ENCODE data around the gene AOC2.

The AOC2 gene

GRCh38 chr17:42832213-42832933 lies 12.0 kb upstream of the AOC2 start:
- H3K4me3 ChIP-seq (ENCODE audit: low read depth in 1 of 2, low read length in 2 of 2) = peak overlapping the region; percentile 96 to 97
- H3K27ac ChIP-seq (ENCODE audit: low read depth, low read length) = peak overlapping the region; percentile 53
- H3K9me3 ChIP-seq (ENCODE audit: control insufficient read depth in 1 of 2, low read length in 2 of 2) = no peaks in the 10 kb centered on the region
- peaks cover 18 to 20% of the 10 kb centered on the region in 2 donors for H3K4me1 ChIP-seq (ENCODE audit: control insufficient read depth in 1 of 2, insufficient read depth in 2 of 2, low read length in 2 of 2)
- no peaks in the 10 kb centered on the region for H3K27me3 ChIP-seq (ENCODE audit: control insufficient read depth in 1 of 2, insufficient read depth in 2 of 2, low read length in 2 of 2)
- H3K9ac ChIP-seq (ENCODE audit: low read depth in 1 of 2, low read length in 2 of 2) = peak overlapping the region; percentile 84 to 88
- H3K36me3 ChIP-seq (ENCODE audit: control insufficient read depth in 1 of 2, insufficient read depth in 2 of 2, low read length in 2 of 2) = peaks cover 0 to 18% of the 10 kb centered on the region in 2 donors

DNA sequence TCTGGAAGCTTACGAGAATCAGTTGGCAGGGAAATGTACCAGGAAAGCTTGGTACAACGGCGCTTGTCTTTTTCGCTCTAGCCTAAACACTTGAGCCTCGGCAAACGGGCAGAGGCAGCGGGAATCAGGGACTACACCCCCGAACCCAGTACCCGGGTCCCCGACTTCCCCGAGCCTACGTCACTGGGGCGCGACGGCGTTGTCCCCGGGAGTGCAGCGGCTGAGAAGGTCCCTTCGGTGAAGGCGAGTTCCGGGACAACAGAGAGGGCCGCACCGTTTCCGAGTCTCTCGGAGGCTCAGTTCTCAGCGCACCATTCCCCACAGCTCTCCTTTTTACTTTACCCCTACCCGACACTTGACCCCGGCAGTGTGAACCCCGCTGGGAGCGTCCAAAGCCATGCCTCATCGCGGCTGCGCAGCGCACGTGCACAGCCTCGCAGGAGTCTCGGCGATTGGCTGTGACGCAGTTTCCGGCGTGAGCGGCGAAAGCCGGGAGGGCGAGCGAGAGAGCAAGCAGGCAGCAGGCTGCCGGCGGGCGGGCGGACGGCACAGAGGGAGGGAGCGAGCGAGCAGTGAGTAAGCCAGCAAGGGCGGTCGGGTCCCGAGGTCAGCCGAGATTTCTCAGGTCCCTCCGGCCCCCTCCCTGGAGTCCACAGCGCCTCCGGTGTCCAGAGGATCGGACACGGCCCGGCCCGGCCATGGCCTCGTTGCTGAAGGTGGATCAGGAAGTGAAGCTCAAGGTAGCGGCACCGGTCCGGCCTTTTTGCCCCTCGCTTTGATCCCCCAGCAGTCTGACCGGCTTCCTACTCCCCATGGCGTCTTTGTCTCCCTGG lies 11.2 kb upstream of the AOC2 start, which contains the start of gene PSME3:
TSS of gene PSME3 (plus strand) at position 464 of the 833 bp plus-strand sequence. CDS start at position 699, 235 bp downstream.
- H3K27me3 ChIP-seq (ENCODE audit: control insufficient read depth in 1 of 2, insufficient read depth in 2 of 2, low read length in 2 of 2) = no peaks in the 10 kb centered on the region
- peaks cover 7 to 26% of the 10 kb centered on the region in 2 donors for H3K36me3 ChIP-seq (ENCODE audit: control insufficient read depth in 1 of 2, insufficient read depth in 2 of 2, low read length in 2 of 2)
- H3K9ac ChIP-seq (ENCODE audit: low read depth in 1 of 2, low read length in 2 of 2) = peak within 1 kb of the TSS; percentile 84 to 88
- H3K9me3 ChIP-seq (ENCODE audit: control insufficient read depth in 1 of 2, low read length in 2 of 2) = no peaks in the 10 kb centered on the region
- H3K4me1 ChIP-seq (ENCODE audit: control insufficient read depth in 1 of 2, insufficient read depth in 2 of 2, low read length in 2 of 2) = peaks cover 18 to 20% of the 10 kb centered on the region in 2 donors
- H3K4me3 ChIP-seq (ENCODE audit: low read depth in 1 of 2, low read length in 2 of 2) = peak within 1 kb of the TSS; percentile 96 to 97
- H3K27ac ChIP-seq (ENCODE audit: low read depth, low read length) = peak within 1 kb of the TSS; percentile 53

DNA sequence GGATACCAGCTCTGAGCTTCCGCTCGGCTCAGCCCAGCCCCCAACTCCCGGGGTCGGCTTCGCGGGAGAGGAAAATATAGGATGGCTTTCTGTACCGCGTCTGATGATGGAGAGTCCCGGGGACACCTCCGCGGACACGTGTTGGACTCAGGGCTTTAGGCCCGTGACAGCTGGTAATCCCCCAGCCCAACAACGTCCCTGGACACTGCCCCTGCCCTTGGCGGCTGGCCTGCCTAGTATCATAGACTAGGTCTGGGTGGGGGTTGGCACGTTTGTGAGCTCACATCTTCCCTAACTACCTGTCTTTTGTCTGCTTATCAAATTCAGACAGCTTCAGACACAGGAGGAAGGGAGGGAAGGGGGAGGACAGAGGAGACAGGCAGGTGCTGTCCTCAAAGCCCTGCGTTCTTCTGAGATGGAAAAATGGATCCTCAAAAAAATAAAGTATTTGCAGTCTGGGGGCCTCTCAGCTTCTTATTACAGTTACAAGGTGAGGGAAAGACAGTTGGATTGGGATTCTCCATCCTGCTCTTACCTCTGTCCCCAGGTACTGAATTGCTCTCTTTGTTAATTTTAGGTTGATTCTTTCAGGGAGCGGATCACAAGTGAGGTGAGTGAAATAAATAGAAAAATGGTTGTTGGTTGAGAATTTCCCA lies 10.5 kb upstream of the AOC2 start:
- H3K27me3 ChIP-seq (ENCODE audit: control insufficient read depth in 1 of 2, insufficient read depth in 2 of 2, low read length in 2 of 2) = no peaks in the 10 kb centered on the region
- H3K9ac ChIP-seq (ENCODE audit: low read depth in 1 of 2, low read length in 2 of 2) = peak overlapping the region; percentile 84 to 88
- no peaks in the 10 kb centered on the region for H3K9me3 ChIP-seq (ENCODE audit: control insufficient read depth in 1 of 2, low read length in 2 of 2)
- peaks cover 13 to 33% of the 10 kb centered on the region in 2 donors for H3K36me3 ChIP-seq (ENCODE audit: control insufficient read depth in 1 of 2, insufficient read depth in 2 of 2, low read length in 2 of 2)
- H3K4me3 ChIP-seq (ENCODE audit: low read depth in 1 of 2, low read length in 2 of 2) = peak overlapping the region; percentile 96 to 97
- H3K27ac ChIP-seq (ENCODE audit: low read depth, low read length) = no peak overlapping the region
- H3K4me1 ChIP-seq (ENCODE audit: control insufficient read depth in 1 of 2, insufficient read depth in 2 of 2, low read length in 2 of 2) = peaks cover 18 to 20% of the 10 kb centered on the region in 2 donors

GRCh38 chr17:42835732-42836131 lies 8.6 kb upstream of the AOC2 start:
- H3K4me3 ChIP-seq (ENCODE audit: low read depth in 1 of 2, low read length in 2 of 2) = no peak overlapping the region
- no peaks in the 10 kb centered on the region for H3K9me3 ChIP-seq (ENCODE audit: control insufficient read depth in 1 of 2, low read length in 2 of 2)
- peaks cover 18 to 43% of the 10 kb centered on the region in 2 donors for H3K36me3 ChIP-seq (ENCODE audit: control insufficient read depth in 1 of 2, insufficient read depth in 2 of 2, low read length in 2 of 2)
- H3K9ac ChIP-seq (ENCODE audit: low read depth in 1 of 2, low read length in 2 of 2) = no peak overlapping the region
- peaks cover 18 to 20% of the 10 kb centered on the region in 2 donors for H3K4me1 ChIP-seq (ENCODE audit: control insufficient read depth in 1 of 2, insufficient read depth in 2 of 2, low read length in 2 of 2)
- H3K27me3 ChIP-seq (ENCODE audit: control insufficient read depth in 1 of 2, insufficient read depth in 2 of 2, low read length in 2 of 2) = no peaks in the 10 kb centered on the region
- no peak overlapping the region for H3K27ac ChIP-seq (ENCODE audit: low read depth, low read length)

GRCh38 chr17:42841975-42842685 lies 2.2 kb upstream of the AOC2 start:
- no peak overlapping the region for H3K4me3 ChIP-seq (ENCODE audit: low read depth in 1 of 2, low read length in 2 of 2)
- peaks cover 56 to 75% of the 10 kb centered on the region in 2 donors for H3K36me3 ChIP-seq (ENCODE audit: control insufficient read depth in 1 of 2, insufficient read depth in 2 of 2, low read length in 2 of 2)
- H3K27me3 ChIP-seq (ENCODE audit: control insufficient read depth in 1 of 2, insufficient read depth in 2 of 2, low read length in 2 of 2) = no peaks in the 10 kb centered on the region
- H3K4me1 ChIP-seq (ENCODE audit: control insufficient read depth in 1 of 2, insufficient read depth in 2 of 2, low read length in 2 of 2) = no peaks in the 10 kb centered on the region
- no peaks in the 10 kb centered on the region for H3K9me3 ChIP-seq (ENCODE audit: control insufficient read depth in 1 of 2, low read length in 2 of 2)
- no peak overlapping the region for H3K27ac ChIP-seq (ENCODE audit: low read depth, low read length)
- no peak overlapping the region for H3K9ac ChIP-seq (ENCODE audit: low read depth in 1 of 2, low read length in 2 of 2)

DNA sequence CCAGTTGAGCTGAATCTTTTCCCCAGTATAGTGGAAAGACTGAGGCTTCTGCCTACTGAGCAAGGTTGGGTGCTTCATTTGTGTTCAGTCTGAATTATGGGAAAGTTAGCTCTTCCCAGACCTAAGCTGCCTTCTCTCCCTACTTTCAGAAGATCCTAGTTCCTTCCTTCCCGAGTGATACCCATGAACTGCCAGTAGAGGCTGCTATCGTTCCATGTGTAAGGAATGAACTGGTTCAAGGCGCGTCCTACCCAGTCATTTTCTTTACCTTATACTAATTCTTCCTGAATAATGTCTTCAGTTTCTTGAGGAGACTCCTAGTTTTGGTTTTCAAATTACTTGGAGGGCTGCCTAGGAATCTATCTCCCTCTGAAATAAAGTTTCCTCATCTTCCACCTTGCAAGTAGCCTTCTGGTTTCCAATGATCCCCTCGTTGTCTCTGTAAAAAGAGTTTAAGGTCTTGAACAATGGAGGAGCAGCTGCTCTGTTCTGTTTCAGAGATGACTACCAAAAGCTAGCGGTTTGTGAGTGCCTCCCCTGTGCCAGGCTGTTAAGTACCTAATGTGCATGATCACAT lies 934 bp upstream of the AOC2 start:
- Histone ChIP-seq H3K27me3 (ENCODE audit: control insufficient read depth in 1 of 2, insufficient read depth in 2 of 2, low read length in 2 of 2) (no peaks in the 10 kb centered on the region), H3K4me1 (ENCODE audit: control insufficient read depth in 1 of 2, insufficient read depth in 2 of 2, low read length in 2 of 2) (no peaks in the 10 kb centered on the region), H3K9ac (ENCODE audit: low read depth in 1 of 2, low read length in 2 of 2) (no peak overlapping the region), H3K9me3 (ENCODE audit: control insufficient read depth in 1 of 2, low read length in 2 of 2) (no peaks in the 10 kb centered on the region), H3K27ac (ENCODE audit: low read depth, low read length) (no peak overlapping the region), H3K4me3 (ENCODE audit: low read depth in 1 of 2, low read length in 2 of 2) (no peak overlapping the region), H3K36me3 (ENCODE audit: control insufficient read depth in 1 of 2, insufficient read depth in 2 of 2, low read length in 2 of 2) (peaks cover 48 to 62% of the 10 kb centered on the region in 2 donors)

- Histone ChIP-seq H3K9me3 (ENCODE audit: control insufficient read depth in 1 of 2, low read length in 2 of 2) (no peaks in the 10 kb centered on the region), H3K27ac (ENCODE audit: low read depth, low read length) (no peak overlapping the region), H3K4me3 (ENCODE audit: low read depth in 1 of 2, low read length in 2 of 2) (no peak overlapping the region), H3K9ac (ENCODE audit: low read depth in 1 of 2, low read length in 2 of 2) (no peak overlapping the region), H3K27me3 (ENCODE audit: control insufficient read depth in 1 of 2, insufficient read depth in 2 of 2, low read length in 2 of 2) (no peaks in the 10 kb centered on the region), H3K4me1 (ENCODE audit: control insufficient read depth in 1 of 2, insufficient read depth in 2 of 2, low read length in 2 of 2) (peaks cover 6 to 8% of the 10 kb centered on the region in 2 donors), H3K36me3 (ENCODE audit: control insufficient read depth in 1 of 2, insufficient read depth in 2 of 2, low read length in 2 of 2) (peaks cover 37 to 49% of the 10 kb centered on the region in 2 donors)
Measured at GRCh38 chr17:42844761-42845555, 578 bp downstream of the AOC2 start.

DNA sequence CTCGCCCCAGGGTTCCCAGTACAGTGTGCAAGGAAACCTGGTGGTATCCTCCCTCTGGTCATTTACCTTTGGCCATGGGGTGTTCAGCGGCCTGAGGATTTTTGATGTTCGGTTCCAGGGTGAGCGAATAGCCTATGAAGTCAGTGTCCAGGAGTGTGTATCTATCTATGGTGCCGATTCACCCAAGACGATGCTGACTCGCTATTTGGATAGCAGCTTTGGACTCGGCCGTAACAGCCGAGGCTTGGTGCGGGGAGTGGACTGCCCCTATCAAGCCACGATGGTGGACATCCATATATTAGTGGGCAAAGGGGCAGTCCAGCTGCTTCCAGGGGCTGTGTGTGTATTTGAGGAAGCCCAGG lies 1.2 kb downstream of the AOC2 start:
- Histone ChIP-seq H3K4me1 (ENCODE audit: control insufficient read depth in 1 of 2, insufficient read depth in 2 of 2, low read length in 2 of 2) (peaks cover 10 to 13% of the 10 kb centered on the region in 2 donors), H3K27ac (ENCODE audit: low read depth, low read length) (no peak overlapping the region), H3K36me3 (ENCODE audit: control insufficient read depth in 1 of 2, insufficient read depth in 2 of 2, low read length in 2 of 2) (peaks cover 37 to 49% of the 10 kb centered on the region in 2 donors)

More for the DNA sequence above, 1.2 kb downstream of the AOC2 start:
- H3K27me3 ChIP-seq (ENCODE audit: control insufficient read depth in 1 of 2, insufficient read depth in 2 of 2, low read length in 2 of 2) = no peaks in the 10 kb centered on the region
- H3K9me3 ChIP-seq (ENCODE audit: control insufficient read depth in 1 of 2, low read length in 2 of 2) = no peaks in the 10 kb centered on the region
- H3K9ac ChIP-seq (ENCODE audit: low read depth in 1 of 2, low read length in 2 of 2) = no peak overlapping the region
- no peak overlapping the region for H3K4me3 ChIP-seq (ENCODE audit: low read depth in 1 of 2, low read length in 2 of 2)
